ENCODE results near the gene ARHGAP24.
"Not testable (repeated sequence)": the region's sequence is repeated elsewhere in the genome, so short reads cannot be mapped to it uniquely, and the experiment has no call there.

Gene ARHGAP24

GRCh38 chr4:85666625-85667024 is 191.7 kb downstream of the ARHGAP24 start:
- H3K36me3 ChIP-seq (ENCODE audit: control insufficient read depth in 1 of 2, insufficient read depth in 2 of 2, low read length in 2 of 2); H3K4me3 ChIP-seq (ENCODE audit: low read depth in 1 of 2, low read length in 2 of 2); H3K27me3 ChIP-seq (ENCODE audit: low read depth, low read length); H3K4me1 ChIP-seq (ENCODE audit: control insufficient read depth in 1 of 2, insufficient read depth in 2 of 2, low read length in 2 of 2); H3K9me3 ChIP-seq (ENCODE audit: control insufficient read depth in 1 of 2, low read length in 2 of 2); H3K27ac ChIP-seq (ENCODE audit: low read length): not testable (repeated sequence)

DNA sequence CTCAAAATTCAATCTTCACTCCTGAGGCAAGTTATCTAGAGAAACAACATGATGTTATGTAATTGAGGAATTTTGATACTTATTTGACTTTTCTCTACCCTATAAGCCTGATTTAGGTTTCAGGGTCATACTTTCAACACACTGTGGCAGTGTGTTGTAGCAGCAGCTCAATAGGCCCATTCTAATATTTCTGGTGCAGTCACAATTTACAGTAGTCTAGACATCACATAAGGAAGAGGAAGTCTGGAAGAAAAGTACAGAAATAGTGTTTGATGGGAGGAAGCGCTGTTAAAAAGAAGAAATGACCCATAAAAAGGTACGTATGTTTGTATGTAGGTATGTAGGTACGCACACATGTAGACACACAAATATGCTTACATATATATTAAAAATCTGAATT is 194.3 kb downstream of the ARHGAP24 start:
- H3K27me3 ChIP-seq (ENCODE audit: low read depth, low read length) = no peaks in the 10 kb centered on the region
- H3K4me1 ChIP-seq (ENCODE audit: control insufficient read depth in 1 of 2, insufficient read depth in 2 of 2, low read length in 2 of 2) = peaks cover 0 to 5% of the 10 kb centered on the region in 2 donors
- H3K4me3 ChIP-seq (ENCODE audit: low read depth in 1 of 2, low read length in 2 of 2) = no peak overlapping the region
- H3K27ac ChIP-seq (ENCODE audit: low read length) = no peak overlapping the region
- H3K36me3 ChIP-seq (ENCODE audit: control insufficient read depth in 1 of 2, insufficient read depth in 2 of 2, low read length in 2 of 2) = no peaks in the 10 kb centered on the region
- no peaks in the 10 kb centered on the region for H3K9me3 ChIP-seq (ENCODE audit: control insufficient read depth in 1 of 2, low read length in 2 of 2)

GRCh38 chr4:85669992-85670548 is 195.1 kb downstream of the ARHGAP24 start:
- Histone ChIP-seq H3K9me3 (ENCODE audit: control insufficient read depth in 1 of 2, low read length in 2 of 2) (no peaks in the 10 kb centered on the region), H3K36me3 (ENCODE audit: control insufficient read depth in 1 of 2, insufficient read depth in 2 of 2, low read length in 2 of 2) (no peaks in the 10 kb centered on the region), H3K27me3 (ENCODE audit: low read depth, low read length) (no peaks in the 10 kb centered on the region), H3K4me3 (ENCODE audit: low read depth in 1 of 2, low read length in 2 of 2) (no peak overlapping the region), H3K27ac (ENCODE audit: low read length) (no peak overlapping the region), H3K4me1 (ENCODE audit: control insufficient read depth in 1 of 2, insufficient read depth in 2 of 2, low read length in 2 of 2) (peaks cover 0 to 5% of the 10 kb centered on the region in 2 donors)

GRCh38 chr4:85671120-85671519 is 196.2 kb downstream of the ARHGAP24 start:
- H3K4me1 ChIP-seq (ENCODE audit: control insufficient read depth in 1 of 2, insufficient read depth in 2 of 2, low read length in 2 of 2) = peaks cover 0 to 8% of the 10 kb centered on the region in 2 donors
- no peaks in the 10 kb centered on the region for H3K36me3 ChIP-seq (ENCODE audit: control insufficient read depth in 1 of 2, insufficient read depth in 2 of 2, low read length in 2 of 2)
- no peaks in the 10 kb centered on the region for H3K9me3 ChIP-seq (ENCODE audit: control insufficient read depth in 1 of 2, low read length in 2 of 2)
- no peak overlapping the region for H3K4me3 ChIP-seq (ENCODE audit: low read depth in 1 of 2, low read length in 2 of 2)
- H3K27me3 ChIP-seq (ENCODE audit: low read depth, low read length) = no peaks in the 10 kb centered on the region
- no peak overlapping the region for H3K27ac ChIP-seq (ENCODE audit: low read length)

GRCh38 chr4:85672116-85672515 is 197.2 kb downstream of the ARHGAP24 start:
- Histone ChIP-seq H3K9me3 (ENCODE audit: control insufficient read depth in 1 of 2, low read length in 2 of 2) (no peaks in the 10 kb centered on the region), H3K36me3 (ENCODE audit: control insufficient read depth in 1 of 2, insufficient read depth in 2 of 2, low read length in 2 of 2) (no peaks in the 10 kb centered on the region), H3K27me3 (ENCODE audit: low read depth, low read length) (no peaks in the 10 kb centered on the region), H3K4me3 (ENCODE audit: low read depth in 1 of 2, low read length in 2 of 2) (no peak overlapping the region), H3K27ac (ENCODE audit: low read length) (no peak overlapping the region), H3K4me1 (ENCODE audit: control insufficient read depth in 1 of 2, insufficient read depth in 2 of 2, low read length in 2 of 2) (peaks cover 0 to 18% of the 10 kb centered on the region in 2 donors)

DNA sequence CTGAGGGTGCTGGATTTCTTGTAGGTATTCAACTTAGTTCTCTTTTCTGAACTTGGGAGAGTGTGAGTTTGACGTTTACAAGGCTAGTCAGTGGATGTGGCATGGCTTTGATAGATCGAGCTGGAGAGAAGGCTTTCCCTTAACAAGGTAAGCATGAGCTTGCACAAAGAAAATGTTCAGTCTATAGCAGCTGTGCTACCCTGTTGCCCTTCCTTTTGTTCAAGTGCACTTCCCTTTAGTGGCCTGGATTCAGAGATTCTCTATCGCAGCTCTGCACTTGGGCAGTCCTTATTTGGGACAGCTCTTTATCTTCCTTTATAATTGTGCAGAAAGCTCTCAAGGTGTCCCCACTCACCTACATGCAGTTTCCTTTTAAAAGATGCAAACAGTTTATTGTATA is 198.0 kb downstream of the ARHGAP24 start:
- Histone ChIP-seq H3K4me3 (ENCODE audit: low read depth in 1 of 2, low read length in 2 of 2) (no peak overlapping the region), H3K27me3 (ENCODE audit: low read depth, low read length) (no peaks in the 10 kb centered on the region), H3K27ac (ENCODE audit: low read length) (no peak overlapping the region), H3K9me3 (ENCODE audit: control insufficient read depth in 1 of 2, low read length in 2 of 2) (no peaks in the 10 kb centered on the region), H3K36me3 (ENCODE audit: control insufficient read depth in 1 of 2, insufficient read depth in 2 of 2, low read length in 2 of 2) (no peaks in the 10 kb centered on the region), H3K4me1 (ENCODE audit: control insufficient read depth in 1 of 2, insufficient read depth in 2 of 2, low read length in 2 of 2) (peaks cover 0 to 20% of the 10 kb centered on the region in 2 donors)

- Histone ChIP-seq H3K9me3 (ENCODE audit: control insufficient read depth in 1 of 2, low read length in 2 of 2) (no peaks in the 10 kb centered on the region), H3K4me1 (ENCODE audit: control insufficient read depth in 1 of 2, insufficient read depth in 2 of 2, low read length in 2 of 2) (peaks cover 0 to 20% of the 10 kb centered on the region in 2 donors), H3K27me3 (ENCODE audit: low read depth, low read length) (no peaks in the 10 kb centered on the region), H3K36me3 (ENCODE audit: control insufficient read depth in 1 of 2, insufficient read depth in 2 of 2, low read length in 2 of 2) (no peaks in the 10 kb centered on the region), H3K27ac (ENCODE audit: low read length) (no peak overlapping the region), H3K4me3 (ENCODE audit: low read depth in 1 of 2, low read length in 2 of 2) (no peak overlapping the region)
Measured at GRCh38 chr4:85673540-85673939, 198.6 kb downstream of the ARHGAP24 start.

DNA sequence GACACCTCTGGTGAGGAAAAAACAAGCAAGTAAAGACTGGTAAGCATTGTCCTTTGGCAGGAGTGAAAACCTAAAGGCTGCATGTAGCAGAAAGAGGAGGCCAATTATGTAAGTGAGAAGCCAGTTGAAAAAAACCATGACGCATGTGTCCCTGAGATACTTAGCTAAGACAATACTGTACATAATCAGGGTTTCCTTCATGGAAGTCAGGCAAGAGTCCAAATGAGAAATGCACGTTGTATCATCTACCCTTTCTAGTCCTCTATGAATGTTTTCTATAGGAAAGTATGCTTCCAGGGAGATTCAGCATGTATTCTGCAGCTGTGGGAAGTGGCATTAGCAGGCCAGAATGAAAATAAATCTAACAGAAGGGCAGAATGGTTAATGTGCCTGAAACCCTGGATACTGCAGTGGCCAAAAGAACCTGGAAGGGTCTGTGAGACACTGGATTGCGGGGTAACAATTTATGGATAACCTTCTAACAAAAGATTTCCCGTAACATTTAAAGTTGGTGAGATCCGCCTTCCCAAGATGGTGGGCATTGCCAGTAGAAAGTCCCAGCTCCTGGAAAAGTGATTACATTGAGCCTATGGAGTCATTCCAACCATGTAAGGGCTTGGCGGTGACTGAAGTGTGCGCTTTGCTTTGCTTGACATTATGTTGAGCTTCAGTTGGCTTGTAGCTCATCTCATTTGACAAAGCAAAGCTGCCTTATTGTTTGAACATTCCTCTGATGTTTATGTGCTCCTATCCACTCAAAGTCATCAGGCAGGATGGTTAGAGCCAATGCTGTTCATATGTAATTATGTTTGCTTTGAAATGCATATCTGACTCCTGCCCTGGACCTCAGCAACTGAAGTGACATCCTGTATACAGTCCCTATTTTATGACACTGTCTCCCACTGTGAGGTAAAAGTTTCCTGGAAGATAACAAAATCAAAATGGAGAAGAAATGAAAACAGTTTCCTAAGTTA is 200.4 kb downstream of the ARHGAP24 start:
- H3K27ac ChIP-seq (ENCODE audit: low read length) = no peak overlapping the region
- H3K27me3 ChIP-seq (ENCODE audit: low read depth, low read length) = no peaks in the 10 kb centered on the region
- no peaks in the 10 kb centered on the region for H3K9me3 ChIP-seq (ENCODE audit: control insufficient read depth in 1 of 2, low read length in 2 of 2)
- peaks cover 0 to 20% of the 10 kb centered on the region in 2 donors for H3K4me1 ChIP-seq (ENCODE audit: control insufficient read depth in 1 of 2, insufficient read depth in 2 of 2, low read length in 2 of 2)
- H3K4me3 ChIP-seq (ENCODE audit: low read depth in 1 of 2, low read length in 2 of 2) = no peak overlapping the region
- no peaks in the 10 kb centered on the region for H3K36me3 ChIP-seq (ENCODE audit: control insufficient read depth in 1 of 2, insufficient read depth in 2 of 2, low read length in 2 of 2)

DNA sequence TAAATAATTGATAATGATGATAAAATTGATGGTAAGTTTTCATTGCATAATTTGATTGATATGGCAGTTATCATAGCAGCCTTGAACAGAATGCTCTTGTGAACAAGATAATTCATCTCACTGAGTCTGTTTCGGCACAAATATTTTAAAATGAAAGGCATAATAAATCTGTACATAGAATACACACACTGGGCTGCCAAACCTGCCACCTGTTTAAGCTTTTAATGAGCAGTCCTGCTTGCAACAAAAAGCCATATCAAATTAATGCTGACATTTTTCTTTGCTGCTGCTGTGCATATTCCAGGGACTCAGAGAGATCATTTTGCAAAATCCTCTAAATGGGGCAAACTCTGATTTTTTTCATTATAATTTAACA is 201.1 kb downstream of the ARHGAP24 start:
- Histone ChIP-seq H3K4me1 (ENCODE audit: control insufficient read depth in 1 of 2, insufficient read depth in 2 of 2, low read length in 2 of 2) (peaks cover 0 to 20% of the 10 kb centered on the region in 2 donors), H3K27ac (ENCODE audit: low read length) (no peak overlapping the region), H3K27me3 (ENCODE audit: low read depth, low read length) (no peaks in the 10 kb centered on the region)

DNA sequence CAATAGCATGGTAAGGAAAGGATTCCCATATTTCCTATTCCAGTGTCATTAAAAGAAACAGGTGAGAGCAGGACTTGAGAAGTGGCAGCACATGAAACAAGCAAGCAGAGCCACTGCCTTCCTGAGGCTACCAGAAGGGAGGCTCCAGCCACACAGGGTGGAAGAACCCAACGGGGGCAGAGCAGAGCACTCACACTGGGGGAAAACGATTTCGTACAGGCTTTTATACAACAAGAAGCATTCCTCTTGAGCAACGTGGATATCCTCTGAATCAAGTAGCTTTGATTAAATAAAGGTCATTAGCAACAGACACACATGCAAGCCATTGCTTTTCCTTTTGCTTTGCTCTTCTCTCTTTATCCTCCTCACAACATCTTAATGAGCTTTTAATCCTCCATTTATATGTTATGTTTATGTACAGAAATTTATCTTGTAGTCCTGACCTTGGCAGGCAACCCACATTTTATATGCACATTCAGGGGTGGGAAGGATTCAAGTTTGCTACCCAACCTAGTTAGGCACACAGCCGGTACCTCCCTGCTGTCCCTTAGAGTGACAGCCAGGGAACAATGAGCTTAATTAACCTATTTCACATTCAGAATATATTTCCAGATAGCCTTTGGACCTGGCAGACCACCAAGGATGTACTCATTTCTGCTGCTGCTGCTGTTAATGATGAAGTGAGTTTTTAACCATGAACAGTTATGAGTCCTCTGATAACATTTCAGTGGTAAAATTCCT is 202.1 kb downstream of the ARHGAP24 start:
- no peaks in the 10 kb centered on the region for H3K36me3 ChIP-seq (ENCODE audit: control insufficient read depth in 1 of 2, insufficient read depth in 2 of 2, low read length in 2 of 2)
- no peak overlapping the region for H3K4me3 ChIP-seq (ENCODE audit: low read depth in 1 of 2, low read length in 2 of 2)
- H3K4me1 ChIP-seq (ENCODE audit: control insufficient read depth in 1 of 2, insufficient read depth in 2 of 2, low read length in 2 of 2) = peaks cover 0 to 20% of the 10 kb centered on the region in 2 donors
- H3K27ac ChIP-seq (ENCODE audit: low read length) = no peak overlapping the region
- no peaks in the 10 kb centered on the region for H3K9me3 ChIP-seq (ENCODE audit: control insufficient read depth in 1 of 2, low read length in 2 of 2)
- H3K27me3 ChIP-seq (ENCODE audit: low read depth, low read length) = no peaks in the 10 kb centered on the region

More for the DNA sequence above, 201.1 kb downstream of the ARHGAP24 start:
- H3K4me3 ChIP-seq (ENCODE audit: low read depth in 1 of 2, low read length in 2 of 2) = no peak overlapping the region
- no peaks in the 10 kb centered on the region for H3K36me3 ChIP-seq (ENCODE audit: control insufficient read depth in 1 of 2, insufficient read depth in 2 of 2, low read length in 2 of 2)
- no peaks in the 10 kb centered on the region for H3K9me3 ChIP-seq (ENCODE audit: control insufficient read depth in 1 of 2, low read length in 2 of 2)

DNA sequence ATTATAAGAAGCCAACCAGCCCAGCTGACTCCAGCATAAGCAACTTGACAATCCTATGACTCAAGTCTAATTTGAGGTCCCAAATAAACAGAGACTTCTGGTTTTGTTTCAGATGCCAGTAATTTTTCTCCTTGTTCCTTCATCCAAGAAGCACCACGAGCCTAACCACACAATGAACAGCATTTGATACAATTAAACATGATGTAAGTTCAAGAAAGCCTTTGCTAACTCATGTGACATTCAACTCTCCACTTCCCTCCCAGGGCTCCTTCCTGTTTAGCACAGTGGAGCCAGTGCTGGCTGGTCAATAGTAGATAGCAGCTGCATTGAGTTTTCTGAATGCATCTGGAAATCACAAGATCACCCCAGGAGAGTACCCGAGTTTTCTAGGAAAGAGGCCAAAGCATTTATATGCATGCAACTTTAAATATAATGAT is 206.3 kb downstream of the ARHGAP24 start:
- H3K36me3 ChIP-seq (ENCODE audit: control insufficient read depth in 1 of 2, insufficient read depth in 2 of 2, low read length in 2 of 2) = no peaks in the 10 kb centered on the region
- H3K4me1 ChIP-seq (ENCODE audit: control insufficient read depth in 1 of 2, insufficient read depth in 2 of 2, low read length in 2 of 2) = peaks cover 0 to 11% of the 10 kb centered on the region in 2 donors
- H3K9me3 ChIP-seq (ENCODE audit: control insufficient read depth in 1 of 2, low read length in 2 of 2) = no peaks in the 10 kb centered on the region
- H3K27ac ChIP-seq (ENCODE audit: low read length) = peak overlapping the region; percentile 2
- no peak overlapping the region for H3K4me3 ChIP-seq (ENCODE audit: low read depth in 1 of 2, low read length in 2 of 2)
- no peaks in the 10 kb centered on the region for H3K27me3 ChIP-seq (ENCODE audit: low read depth, low read length)
